HEK293 (cell line): ENCODE data around the gene HSD17B12.

Experiments
- MYNN ChIP-seq: fragments of 450-650 bp; formaldehyde crosslinking; IDR thresholded peaks from 2 replicates; pipeline ENCODE4 v1.5.1; 2016; ENCODE audit warnings: missing biosample characterization, missing genetic modification characterization, borderline replicate concordance
- SCRT1 ChIP-seq: fragments of 450-650 bp; formaldehyde crosslinking; IDR thresholded peaks from 2 replicates; pipeline ENCODE4 v1.5.1; 2016; ENCODE audit warnings: missing biosample characterization, missing genetic modification characterization, borderline replicate concordance
- TCF7L2 ChIP-seq: IDR thresholded peaks from 2 replicates; pipeline ENCODE4 v1.6.1; 2011; ENCODE audit warnings: low read depth, mild to moderate bottlenecking, inconsistent platforms, low read length, moderate library complexity, borderline replicate concordance
- YY1 ChIP-seq: fragments of 450-650 bp; formaldehyde crosslinking; IDR thresholded peaks from 2 replicates; pipeline ENCODE4 v1.5.1; 2018; ENCODE audit warnings: missing biosample characterization, missing genetic modification characterization
- ZFP37 ChIP-seq: fragments of 450-650 bp; formaldehyde crosslinking; IDR thresholded peaks from 2 replicates; pipeline ENCODE4 v1.5.1; 2016; ENCODE audit warnings: missing biosample characterization, missing genetic modification characterization
- ZNF133 ChIP-seq: fragments of 450-650 bp; formaldehyde crosslinking; IDR thresholded peaks from 2 replicates; pipeline ENCODE4 v1.5.1; 2016; ENCODE audit warnings: missing biosample characterization, missing genetic modification characterization
- ZNF184 ChIP-seq: fragments of 450-650 bp; IDR thresholded peaks from 2 replicates; pipeline ENCODE4 v1.5.1; 2018; ENCODE audit warnings: missing biosample characterization, mild to moderate bottlenecking, missing genetic modification characterization
- ZNF292 ChIP-seq: fragments of 450-650 bp; formaldehyde crosslinking; IDR thresholded peaks from 2 replicates; pipeline ENCODE4 v1.5.1; 2016; ENCODE audit warnings: low read depth, missing biosample characterization, missing genetic modification characterization, borderline replicate concordance
- ZNF394 ChIP-seq: fragments of 450-650 bp; formaldehyde crosslinking; IDR thresholded peaks from 2 replicates; pipeline ENCODE4 v1.5.1; 2016; ENCODE audit warnings: missing biosample characterization, missing genetic modification characterization, mild to moderate bottlenecking, moderate library complexity, borderline replicate concordance
- TF ChIP-seq, protein P1 (sequence below): fragments of 450-650 bp; formaldehyde crosslinking; IDR thresholded peaks from 2 replicates; pipeline ENCODE4 v1.5.1; 2016; ENCODE audit warnings: missing biosample characterization, missing genetic modification characterization
- TF ChIP-seq, protein P2 (sequence below): fragments of 450-650 bp; formaldehyde crosslinking; IDR thresholded peaks from 2 replicates; pipeline ENCODE4 v1.5.1; 2016; ENCODE audit warnings: missing biosample characterization, missing genetic modification characterization

DNA sequence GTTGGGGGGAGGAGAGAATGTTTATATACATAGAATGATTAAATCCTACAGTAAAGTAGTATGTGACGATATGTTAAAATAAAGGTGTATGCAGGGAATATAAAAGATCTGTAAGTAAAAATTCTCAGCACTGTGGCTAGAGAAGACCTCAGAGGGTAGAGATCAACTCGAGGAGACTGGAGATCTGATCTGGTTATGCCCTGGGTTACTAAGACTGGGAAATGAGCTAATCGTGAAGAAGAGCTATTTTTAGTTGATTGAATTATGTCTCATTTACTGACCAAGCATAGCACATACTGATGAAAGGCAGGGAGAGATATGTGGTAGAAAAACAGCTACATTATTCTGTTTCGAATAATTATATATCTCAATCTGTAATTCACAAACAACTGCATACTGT is 157.3 kb downstream of the HSD17B12 start:
- TF ChIP-seq SCRT1 (tag by site-specific recombination) (no peak), ZFP37 (no peak), ZNF184 (tag by site-specific recombination) (no peak), YY1 (tag by site-specific recombination) (no peak), ZNF394 (no peak), MYNN (tag by site-specific recombination) (no peak), ZNF133 (tag by site-specific recombination) (no peak), ZNF292 (tag by site-specific recombination) (no peak), TCF7L2 (no peak)
- TF ChIP-seq, protein P1, sequence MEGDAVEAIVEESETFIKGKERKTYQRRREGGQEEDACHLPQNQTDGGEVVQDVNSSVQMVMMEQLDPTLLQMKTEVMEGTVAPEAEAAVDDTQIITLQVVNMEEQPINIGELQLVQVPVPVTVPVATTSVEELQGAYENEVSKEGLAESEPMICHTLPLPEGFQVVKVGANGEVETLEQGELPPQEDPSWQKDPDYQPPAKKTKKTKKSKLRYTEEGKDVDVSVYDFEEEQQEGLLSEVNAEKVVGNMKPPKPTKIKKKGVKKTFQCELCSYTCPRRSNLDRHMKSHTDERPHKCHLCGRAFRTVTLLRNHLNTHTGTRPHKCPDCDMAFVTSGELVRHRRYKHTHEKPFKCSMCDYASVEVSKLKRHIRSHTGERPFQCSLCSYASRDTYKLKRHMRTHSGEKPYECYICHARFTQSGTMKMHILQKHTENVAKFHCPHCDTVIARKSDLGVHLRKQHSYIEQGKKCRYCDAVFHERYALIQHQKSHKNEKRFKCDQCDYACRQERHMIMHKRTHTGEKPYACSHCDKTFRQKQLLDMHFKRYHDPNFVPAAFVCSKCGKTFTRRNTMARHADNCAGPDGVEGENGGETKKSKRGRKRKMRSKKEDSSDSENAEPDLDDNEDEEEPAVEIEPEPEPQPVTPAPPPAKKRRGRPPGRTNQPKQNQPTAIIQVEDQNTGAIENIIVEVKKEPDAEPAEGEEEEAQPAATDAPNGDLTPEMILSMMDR (tag by site-specific recombination): no peak
- TF ChIP-seq, protein P2, sequence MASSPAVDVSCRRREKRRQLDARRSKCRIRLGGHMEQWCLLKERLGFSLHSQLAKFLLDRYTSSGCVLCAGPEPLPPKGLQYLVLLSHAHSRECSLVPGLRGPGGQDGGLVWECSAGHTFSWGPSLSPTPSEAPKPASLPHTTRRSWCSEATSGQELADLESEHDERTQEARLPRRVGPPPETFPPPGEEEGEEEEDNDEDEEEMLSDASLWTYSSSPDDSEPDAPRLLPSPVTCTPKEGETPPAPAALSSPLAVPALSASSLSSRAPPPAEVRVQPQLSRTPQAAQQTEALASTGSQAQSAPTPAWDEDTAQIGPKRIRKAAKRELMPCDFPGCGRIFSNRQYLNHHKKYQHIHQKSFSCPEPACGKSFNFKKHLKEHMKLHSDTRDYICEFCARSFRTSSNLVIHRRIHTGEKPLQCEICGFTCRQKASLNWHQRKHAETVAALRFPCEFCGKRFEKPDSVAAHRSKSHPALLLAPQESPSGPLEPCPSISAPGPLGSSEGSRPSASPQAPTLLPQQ (tag by site-specific recombination): no peak
